ENCODE data around the gene IQCH.

- no peak for TF ChIP-seq MEF2A (IDR thresholded peaks at IDR 0.05; ENCODE audit: borderline replicate concordance, low read depth)
- TF ChIP-seq, protein P1, sequence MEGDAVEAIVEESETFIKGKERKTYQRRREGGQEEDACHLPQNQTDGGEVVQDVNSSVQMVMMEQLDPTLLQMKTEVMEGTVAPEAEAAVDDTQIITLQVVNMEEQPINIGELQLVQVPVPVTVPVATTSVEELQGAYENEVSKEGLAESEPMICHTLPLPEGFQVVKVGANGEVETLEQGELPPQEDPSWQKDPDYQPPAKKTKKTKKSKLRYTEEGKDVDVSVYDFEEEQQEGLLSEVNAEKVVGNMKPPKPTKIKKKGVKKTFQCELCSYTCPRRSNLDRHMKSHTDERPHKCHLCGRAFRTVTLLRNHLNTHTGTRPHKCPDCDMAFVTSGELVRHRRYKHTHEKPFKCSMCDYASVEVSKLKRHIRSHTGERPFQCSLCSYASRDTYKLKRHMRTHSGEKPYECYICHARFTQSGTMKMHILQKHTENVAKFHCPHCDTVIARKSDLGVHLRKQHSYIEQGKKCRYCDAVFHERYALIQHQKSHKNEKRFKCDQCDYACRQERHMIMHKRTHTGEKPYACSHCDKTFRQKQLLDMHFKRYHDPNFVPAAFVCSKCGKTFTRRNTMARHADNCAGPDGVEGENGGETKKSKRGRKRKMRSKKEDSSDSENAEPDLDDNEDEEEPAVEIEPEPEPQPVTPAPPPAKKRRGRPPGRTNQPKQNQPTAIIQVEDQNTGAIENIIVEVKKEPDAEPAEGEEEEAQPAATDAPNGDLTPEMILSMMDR (IDR thresholded peaks at IDR 0.05), result no peak
- TF ChIP-seq GABPA (IDR thresholded peaks at IDR 0.05; ENCODE audit: low read depth), result no peak
- TF ChIP-seq, protein P2, sequence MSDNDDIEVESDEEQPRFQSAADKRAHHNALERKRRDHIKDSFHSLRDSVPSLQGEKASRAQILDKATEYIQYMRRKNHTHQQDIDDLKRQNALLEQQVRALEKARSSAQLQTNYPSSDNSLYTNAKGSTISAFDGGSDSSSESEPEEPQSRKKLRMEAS (IDR thresholded peaks at IDR 0.05; ENCODE audit: low read depth), result no peak
- TF ChIP-seq USF1 (IDR thresholded peaks at IDR 0.05; ENCODE audit: borderline replicate concordance, low read depth), result no peak
- no peak for TF ChIP-seq YY1 (IDR thresholded peaks at IDR 0.05; ENCODE audit: low read depth)
- no peak for TF ChIP-seq EP300 (IDR thresholded peaks at IDR 0.05; ENCODE audit: borderline replicate concordance in 1 of 2, low read depth in 1 of 2, low read length in 1 of 2)
Measured at GRCh38 chr15:67468416-67468815, 213.8 kb downstream of the IQCH start.
